Activated CD4-positive, alpha-beta memory T cell treated with anti-CD3 and anti-CD28 coated beads, Interleukin-2, amount 10 ng/mL, durations not matched to agents 7 days and 5 days (primary cell): Measurements from ENCODE around the gene ACOT13. TPM values are rescaled to one million over a fixed set of nuclear protein-coding genes. Genes with fewer than 3 reads are reported as not detected.
A peak's percentile ranks its signal among the peaks of the same experiment; 100 is the strongest.
"Not testable (repeated sequence)": the region's sequence is repeated elsewhere in the genome, so short reads cannot be mapped to it uniquely, and the experiment has no call there.

Source experiments
- CTCF ChIA-PET: fragments of 350-600 bp; sonication (Branson Sonifier 250); formaldehyde crosslinking; loops from one replicate; lab custom pipeline; 2021; ENCODE audit warnings: antibody characterized with exemption, inconsistent platforms; lab: Charles Lee
- POLR2A ChIA-PET: fragments of 350-600 bp; sonication (Branson Sonifier 250); formaldehyde crosslinking; loops from one replicate; lab custom pipeline; 2021; ENCODE audit warnings: antibody characterized with exemption; lab: Charles Lee
- DNase-seq: peaks from one replicate; pipeline ENCODE4 v3.0.0-alpha.2; 2020
- H3K27ac Mint-ChIP-seq: one replicate; pipeline ENCODE4 v1.8.0; 2021; ENCODE audit warnings: mild to moderate bottlenecking, mixed read lengths
- H3K27me3 Mint-ChIP-seq: one replicate; pipeline ENCODE4 v1.8.0; 2021; ENCODE audit warnings: mixed read lengths
- H3K36me3 Mint-ChIP-seq: one replicate; pipeline ENCODE4 v1.8.0; 2021; ENCODE audit warnings: low read depth, mixed read lengths
- H3K4me1 Mint-ChIP-seq: one replicate; pipeline ENCODE4 v1.8.0; 2021; ENCODE audit warnings: mixed read lengths
- H3K4me3 Mint-ChIP-seq: one replicate; pipeline ENCODE4 v1.8.0; 2021; ENCODE audit warnings: mild to moderate bottlenecking, mixed read lengths
- H3K9me3 Mint-ChIP-seq: one replicate; pipeline ENCODE4 v1.8.0; 2021; ENCODE audit warnings: mixed read lengths
- total RNA-seq, 2 experiments: library from RNA; stranded (reverse); gene quantifications; one replicate each; pipeline ENCODE4 v1.2.3, GENCODE V29; 2021

The ACOT13 gene
- total RNA-seq, result 10 to 100 TPM; 19.9 to 21.1 TPM

DNA sequence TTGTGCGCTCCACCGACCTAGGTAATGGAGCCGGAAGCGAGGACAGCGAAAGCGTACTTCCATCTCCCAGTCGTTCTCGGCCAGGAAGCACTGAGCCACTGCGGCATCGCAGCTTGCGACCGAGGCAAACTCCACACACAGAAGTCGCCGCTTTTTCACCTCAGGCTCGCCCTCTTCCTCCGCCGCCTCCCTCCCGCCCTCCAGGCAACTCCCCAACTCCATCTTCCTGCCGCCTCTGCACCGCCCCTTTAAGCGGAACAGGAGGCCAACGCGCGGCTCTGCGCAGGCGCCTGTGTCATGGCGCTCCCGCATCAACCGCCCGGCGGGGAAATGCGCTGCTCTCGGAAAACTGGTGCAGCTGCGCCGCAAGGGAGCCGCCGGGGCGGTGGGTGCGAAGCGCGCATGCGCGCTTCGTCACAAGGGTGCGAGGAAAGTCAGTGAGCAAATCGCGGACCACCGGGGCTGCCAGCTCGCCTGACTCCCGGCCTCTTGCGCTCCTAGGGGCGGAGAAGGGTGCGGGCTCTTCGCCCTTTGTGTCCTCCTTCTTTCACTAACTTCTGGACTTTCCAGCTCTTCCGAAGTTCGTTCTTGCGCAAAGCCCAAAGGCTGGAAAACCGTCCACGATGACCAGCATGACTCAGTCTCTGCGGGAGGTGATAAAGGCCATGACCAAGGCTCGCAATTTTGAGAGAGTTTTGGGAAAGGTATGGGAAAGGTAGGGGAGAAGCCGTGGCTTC lies at the start of gene ACOT13, which contains the start of gene TDP2:
ACOT13 (plus strand) TSS at position 437 of the 737 bp plus-strand sequence; CDS start at position 624, 187 bp downstream.
TDP2 (minus strand) TSS at position 259 of the 737 bp plus-strand sequence; CDS start at position 222, 37 bp downstream.
- peak; percentile 96 for DNase-seq
- peaks cover 48% of the 10 kb centered on the region for H3K4me1 Mint-ChIP-seq
- peak within 1 kb of the TSS; percentile 88 for H3K4me3 Mint-ChIP-seq
- ChIA-PET CTCF (interaction anchor here (1.0 to 2.3 kb wide), 6 partner anchors 15 to 119 kb away, joined by 3 to 9 read pairs (median 4); partner anchors contain the start of genes C6orf62 and KIAA0319), POLR2A (interaction anchor here (0.7 to 4.0 kb wide), 14 partner anchors 9 to 472 kb away, joined by 3 to 34 read pairs (median 6); partner anchors contain the start of genes ALDH5A1, C6orf62, GMNN and KIAA0319)
- H3K9me3 Mint-ChIP-seq, result peaks cover 17% of the 10 kb centered on the region
- H3K27me3 Mint-ChIP-seq, result no peaks in the 10 kb centered on the region
- peaks cover 70% of the 10 kb centered on the region for H3K36me3 Mint-ChIP-seq
- peak within 1 kb of the TSS; percentile 92 for H3K27ac Mint-ChIP-seq

DNA sequence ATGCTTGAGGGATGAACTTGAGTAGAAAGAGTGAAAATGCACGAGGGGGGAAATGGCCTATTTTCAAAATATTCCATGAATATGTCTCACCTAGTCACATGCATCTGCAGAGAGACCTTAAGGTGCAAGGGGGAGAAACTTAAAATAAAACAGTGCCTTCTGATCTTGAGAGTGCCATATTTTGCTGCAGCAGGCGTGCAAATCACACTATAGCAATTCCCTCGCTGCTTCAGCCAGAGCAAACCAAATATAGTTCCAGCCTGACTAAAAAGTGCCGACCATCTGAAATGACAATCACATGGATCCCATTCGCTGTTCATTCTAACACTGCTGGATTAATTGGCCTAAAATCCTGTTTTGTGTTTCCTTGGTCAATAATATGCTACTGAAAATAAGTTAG lies 47.2 kb upstream of the ACOT13 start:
- POLR2A ChIA-PET, result no interaction called here
- H3K4me1 Mint-ChIP-seq, result no peaks in the 10 kb centered on the region
- CTCF ChIA-PET, result interaction anchor here (1.4 kb wide), 1 partner anchor 39 kb away, joined by 5 read pairs; no protein-coding TSS in a partner anchor
- peaks cover 1% of the 10 kb centered on the region for H3K27me3 Mint-ChIP-seq
- H3K9me3 Mint-ChIP-seq, result no peaks in the 10 kb centered on the region
- H3K4me3 Mint-ChIP-seq, result no peak overlapping the region
- no peak for DNase-seq
- no peak overlapping the region for H3K27ac Mint-ChIP-seq
- no peaks in the 10 kb centered on the region for H3K36me3 Mint-ChIP-seq

DNA sequence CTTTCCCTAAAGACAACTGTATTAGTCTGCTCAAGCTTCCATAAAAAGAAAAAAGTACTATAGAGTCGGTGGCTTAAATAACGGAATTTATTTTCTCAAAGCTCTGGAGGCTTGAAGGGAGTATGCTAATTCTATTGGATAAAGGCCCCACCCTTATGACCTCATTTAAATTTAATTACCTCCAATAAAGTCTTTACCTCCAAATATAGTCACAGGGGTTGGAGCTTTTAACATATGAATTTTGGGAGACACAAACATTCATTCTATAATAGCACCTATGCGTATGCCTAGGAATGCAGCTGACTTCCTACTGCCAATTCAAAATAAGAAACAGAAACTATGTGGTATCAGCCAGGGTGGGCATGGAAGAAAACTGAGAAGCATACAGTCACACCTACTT lies 46.2 kb upstream of the ACOT13 start:
- Mint-ChIP-seq H3K27ac (no peak overlapping the region), H3K27me3 (peaks cover 2% of the 10 kb centered on the region), H3K36me3 (no peaks in the 10 kb centered on the region), H3K4me1 (no peaks in the 10 kb centered on the region), H3K9me3 (no peaks in the 10 kb centered on the region), H3K4me3 (no peak overlapping the region)
- no peak for DNase-seq
- POLR2A ChIA-PET, result no interaction called here
- CTCF ChIA-PET, result interaction anchor here (0.8 to 1.4 kb wide), 3 partner anchors 19 to 40 kb away, joined by 3 to 5 read pairs (median 3); no protein-coding TSS in a partner anchor

DNA sequence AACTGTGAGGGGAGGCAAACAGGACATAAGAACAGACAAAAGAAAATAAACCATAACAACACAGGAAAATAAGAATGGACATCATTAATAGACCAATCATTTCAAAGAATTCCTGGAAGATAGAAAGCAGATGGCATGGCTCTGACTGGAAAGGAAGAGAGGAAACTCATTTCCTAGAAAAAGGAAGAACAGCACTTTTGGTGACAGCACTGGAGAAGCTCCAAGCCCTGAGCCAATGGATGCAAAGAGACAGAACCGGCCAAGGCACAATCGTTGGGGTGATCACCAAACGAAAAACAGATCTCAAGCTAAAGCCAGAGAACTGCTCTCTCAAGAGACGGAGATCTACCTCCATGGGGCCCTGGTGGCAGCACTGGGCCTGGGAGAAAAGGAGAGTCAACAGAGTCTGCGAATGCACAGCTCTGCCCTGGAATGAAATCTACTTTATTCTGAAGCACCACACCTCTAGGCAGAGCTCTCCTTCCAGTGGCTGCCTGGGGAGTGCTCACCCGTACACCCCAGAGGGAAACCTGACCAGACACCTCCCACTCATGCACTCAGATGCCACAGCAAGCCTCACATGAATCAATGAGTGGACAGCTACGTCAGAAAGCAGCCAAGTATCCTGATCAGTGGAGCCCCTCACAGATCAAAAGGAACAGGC lies 45.1 kb upstream of the ACOT13 start:
- Mint-ChIP-seq H3K9me3 (no peaks in the 10 kb centered on the region), H3K27me3 (peaks cover 7% of the 10 kb centered on the region), H3K27ac (no peak overlapping the region), H3K4me1 (no peaks in the 10 kb centered on the region), H3K36me3 (no peaks in the 10 kb centered on the region), H3K4me3 (no peak overlapping the region)
- DNase-seq, result no peak
- ChIA-PET CTCF (interaction anchor here (1.4 kb wide), 1 partner anchor 20 kb away, joined by 3 read pairs; no protein-coding TSS in a partner anchor), POLR2A (no interaction called here)

DNA sequence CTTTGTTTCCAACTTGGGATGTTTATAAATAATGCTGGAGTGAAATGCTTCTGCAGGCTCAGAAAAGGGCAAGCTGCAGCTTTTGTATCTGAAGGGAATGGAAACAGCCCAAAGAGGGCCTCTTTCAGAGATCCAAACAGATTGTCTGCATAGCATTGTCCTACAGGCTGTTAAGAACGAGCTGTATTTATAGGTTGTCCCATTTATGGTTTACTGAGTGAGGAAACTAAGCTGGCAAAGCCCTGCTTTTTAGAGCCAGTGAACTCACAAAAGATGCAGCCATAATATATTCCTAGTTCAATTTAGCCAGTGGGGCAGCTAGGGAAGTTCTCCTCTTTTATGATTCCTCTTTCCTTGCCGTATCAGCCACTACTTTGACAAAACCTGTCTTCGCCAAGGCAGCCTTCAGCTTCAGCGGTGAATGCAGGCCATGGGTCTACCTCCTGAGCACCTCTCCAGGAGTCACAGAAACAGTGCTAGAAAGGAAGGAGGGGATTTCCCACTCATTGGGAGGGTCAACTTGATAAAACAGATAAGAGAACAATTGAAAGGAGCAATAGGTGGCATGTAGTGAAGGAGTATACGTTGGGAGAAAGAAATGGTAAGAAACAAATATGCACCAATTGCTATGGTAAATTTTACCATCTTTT lies 35.9 kb upstream of the ACOT13 start:
- Mint-ChIP-seq H3K27ac (no peak overlapping the region), H3K27me3 (peaks cover 21% of the 10 kb centered on the region), H3K4me3 (no peak overlapping the region), H3K9me3 (no peaks in the 10 kb centered on the region), H3K4me1 (no peaks in the 10 kb centered on the region), H3K36me3 (no peaks in the 10 kb centered on the region)
- no peak for DNase-seq
- CTCF ChIA-PET, result no interaction called here
- POLR2A ChIA-PET, result no interaction called here

DNA sequence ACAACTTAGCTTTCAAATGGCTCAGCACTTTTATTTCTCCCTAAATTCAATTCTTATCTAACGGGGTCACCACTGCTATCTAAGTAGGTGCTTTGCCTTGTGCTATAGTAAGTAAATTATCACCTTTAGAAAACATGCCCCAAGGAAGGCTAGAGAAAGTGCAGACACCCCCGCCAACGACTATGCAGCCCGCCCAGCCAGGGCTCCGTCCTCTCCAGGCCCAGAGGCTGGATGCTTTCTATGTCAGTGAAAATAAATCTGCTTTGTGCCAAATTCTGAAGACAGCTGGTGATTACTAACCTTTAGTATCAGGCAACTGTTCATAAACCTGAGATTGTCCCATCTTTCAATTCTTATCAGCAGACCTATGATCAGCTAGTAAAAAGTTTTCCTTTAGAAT lies 35.2 kb upstream of the ACOT13 start:
- ChIA-PET POLR2A (no interaction called here), CTCF (interaction anchor here (1.0 kb wide), 1 partner anchor 48 kb away, joined by 5 read pairs; no protein-coding TSS in a partner anchor)
- no peak for DNase-seq
- Mint-ChIP-seq H3K4me1 (no peaks in the 10 kb centered on the region), H3K27ac (no peak overlapping the region), H3K36me3 (no peaks in the 10 kb centered on the region), H3K4me3 (no peak overlapping the region), H3K9me3 (no peaks in the 10 kb centered on the region), H3K27me3 (peaks cover 21% of the 10 kb centered on the region)

DNA sequence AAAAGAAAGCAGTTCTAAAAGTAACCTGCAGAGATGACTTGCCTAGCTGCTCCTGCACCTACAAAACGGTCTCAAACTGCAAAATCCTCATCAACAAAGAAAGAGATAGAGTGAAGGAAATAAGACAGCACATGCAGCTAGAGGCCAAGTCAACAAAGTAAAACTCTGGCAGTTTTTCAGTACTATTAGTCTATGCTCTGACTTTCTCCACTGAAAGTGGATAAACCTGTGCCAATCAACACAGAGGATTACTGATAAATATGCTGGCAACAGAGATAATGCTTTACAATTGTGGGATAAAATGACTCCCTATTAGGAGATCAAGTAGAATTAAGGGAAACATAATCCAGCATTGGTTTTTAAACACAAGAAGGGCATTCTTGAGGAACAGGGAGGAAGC lies 34.3 kb upstream of the ACOT13 start:
- H3K4me3 Mint-ChIP-seq, result no peak overlapping the region
- H3K9me3 Mint-ChIP-seq, result no peaks in the 10 kb centered on the region
- H3K36me3 Mint-ChIP-seq, result no peaks in the 10 kb centered on the region
- no peak overlapping the region for H3K27ac Mint-ChIP-seq
- ChIA-PET CTCF (interaction anchor here (1.0 kb wide), 1 partner anchor 49 kb away, joined by 5 read pairs; no protein-coding TSS in a partner anchor), POLR2A (no interaction called here)
- no peak for DNase-seq
- H3K27me3 Mint-ChIP-seq, result peaks cover 22% of the 10 kb centered on the region
- H3K4me1 Mint-ChIP-seq, result no peaks in the 10 kb centered on the region

DNA sequence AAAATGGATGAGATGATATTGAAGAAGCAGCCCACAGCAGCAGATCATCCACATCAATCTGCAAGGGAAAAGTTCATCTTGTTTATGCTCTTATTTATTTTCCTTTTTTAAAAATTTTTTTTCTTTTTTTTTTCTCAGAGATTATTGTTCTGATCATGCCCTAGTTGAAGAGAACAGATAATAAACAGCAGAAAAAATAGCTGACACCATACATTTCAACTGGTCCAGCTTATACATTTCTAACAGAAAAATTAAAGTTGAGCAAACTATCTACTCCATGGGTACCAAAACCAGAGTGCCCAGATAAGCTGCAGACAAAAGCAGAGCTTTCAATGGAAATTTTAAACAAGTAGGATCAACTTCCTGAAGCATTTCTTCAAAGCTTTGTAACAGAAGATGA lies 30.2 kb upstream of the ACOT13 start:
- no peaks in the 10 kb centered on the region for H3K36me3 Mint-ChIP-seq
- ChIA-PET POLR2A (no interaction called here), CTCF (no interaction called here)
- no peak for DNase-seq
- H3K27me3 Mint-ChIP-seq, result peaks cover 36% of the 10 kb centered on the region
- no peak overlapping the region for H3K27ac Mint-ChIP-seq
- H3K4me1 Mint-ChIP-seq, result no peaks in the 10 kb centered on the region
- no peak overlapping the region for H3K4me3 Mint-ChIP-seq
- peaks cover 2% of the 10 kb centered on the region for H3K9me3 Mint-ChIP-seq

DNA sequence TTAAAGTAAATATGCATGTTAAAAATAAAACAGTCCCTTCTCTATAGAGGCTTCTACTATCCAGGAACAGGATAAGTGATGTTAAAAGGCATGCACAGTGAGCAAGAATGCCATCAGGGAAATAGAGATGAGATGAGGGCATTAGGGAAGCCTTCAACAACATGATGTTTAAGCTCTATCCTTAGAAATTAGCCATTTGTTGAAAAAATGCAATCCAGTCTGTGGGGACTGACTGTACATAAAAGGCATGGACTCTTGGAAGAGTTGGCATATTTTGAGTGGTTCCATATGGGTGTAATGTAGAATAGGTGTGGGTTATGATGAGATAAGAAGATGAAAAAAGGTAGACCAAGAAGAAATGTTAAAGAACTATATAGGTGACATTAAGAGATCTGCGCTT lies 26.7 kb upstream of the ACOT13 start:
- Mint-ChIP-seq H3K27ac (no peak overlapping the region), H3K4me1 (peaks cover 4% of the 10 kb centered on the region), H3K36me3 (no peaks in the 10 kb centered on the region), H3K27me3 (peaks cover 40% of the 10 kb centered on the region), H3K4me3 (no peak overlapping the region), H3K9me3 (peaks cover 2% of the 10 kb centered on the region)
- ChIA-PET CTCF (interaction anchor here (1.5 kb wide), 1 partner anchor 14 kb away, joined by 3 read pairs; no protein-coding TSS in a partner anchor), POLR2A (no interaction called here)
- no peak for DNase-seq

DNA sequence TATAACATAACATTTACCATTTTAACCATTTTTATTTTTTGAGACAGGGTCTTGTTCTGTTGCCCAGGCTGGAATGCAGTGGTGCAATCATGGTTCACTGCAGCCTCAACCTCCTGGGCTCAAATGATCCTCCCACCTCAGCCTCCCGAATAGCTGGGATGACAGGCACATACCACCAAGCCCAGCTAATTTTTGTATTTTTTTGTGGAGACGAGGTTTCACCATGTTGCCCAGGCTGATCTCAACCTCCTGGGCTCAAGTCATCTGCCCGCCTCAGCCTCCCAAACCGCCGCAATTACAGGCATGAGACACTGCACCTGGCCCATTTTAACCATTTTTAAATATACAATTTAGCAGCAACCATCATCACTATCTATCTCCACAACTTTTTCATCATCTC lies 26.2 kb upstream of the ACOT13 start:
- H3K4me1 Mint-ChIP-seq, POLR2A ChIA-PET, H3K27ac Mint-ChIP-seq, H3K9me3 Mint-ChIP-seq, H3K4me3 Mint-ChIP-seq, DNase-seq, H3K36me3 Mint-ChIP-seq: not testable (repeated sequence)
- CTCF ChIA-PET, result interaction anchor here (1.5 kb wide), 1 partner anchor 14 kb away, joined by 3 read pairs; no protein-coding TSS in a partner anchor
- H3K27me3 Mint-ChIP-seq, result peaks cover 45% of the 10 kb centered on the region

DNA sequence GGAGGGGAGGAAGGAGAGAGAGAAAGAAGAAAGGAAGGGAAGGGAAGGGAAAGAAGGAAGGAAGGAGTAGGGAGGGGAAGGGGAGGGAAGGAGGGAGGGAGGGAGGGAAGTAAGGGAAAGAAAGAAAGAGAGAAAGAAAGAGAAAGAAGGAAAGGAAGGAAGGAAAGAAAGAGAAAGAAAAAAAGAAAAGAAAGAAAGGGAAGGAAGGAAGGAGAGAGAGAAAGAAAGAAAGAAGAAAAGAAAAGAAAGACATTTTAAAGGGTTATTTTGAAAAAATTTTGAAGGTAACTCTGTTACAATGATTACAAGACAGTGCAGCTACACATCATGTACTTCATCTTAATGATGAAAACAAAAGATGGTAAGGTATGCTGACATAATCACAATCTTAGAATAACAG lies 24.8 kb upstream of the ACOT13 start:
- Mint-ChIP-seq H3K4me3 (no peak overlapping the region), H3K27me3 (peaks cover 39% of the 10 kb centered on the region), H3K9me3 (peaks cover 2% of the 10 kb centered on the region), H3K36me3 (no peaks in the 10 kb centered on the region), H3K27ac (no peak overlapping the region), H3K4me1 (peaks cover 17% of the 10 kb centered on the region)
- POLR2A ChIA-PET, result no interaction called here
- CTCF ChIA-PET, result no interaction called here
- no peak for DNase-seq

DNA sequence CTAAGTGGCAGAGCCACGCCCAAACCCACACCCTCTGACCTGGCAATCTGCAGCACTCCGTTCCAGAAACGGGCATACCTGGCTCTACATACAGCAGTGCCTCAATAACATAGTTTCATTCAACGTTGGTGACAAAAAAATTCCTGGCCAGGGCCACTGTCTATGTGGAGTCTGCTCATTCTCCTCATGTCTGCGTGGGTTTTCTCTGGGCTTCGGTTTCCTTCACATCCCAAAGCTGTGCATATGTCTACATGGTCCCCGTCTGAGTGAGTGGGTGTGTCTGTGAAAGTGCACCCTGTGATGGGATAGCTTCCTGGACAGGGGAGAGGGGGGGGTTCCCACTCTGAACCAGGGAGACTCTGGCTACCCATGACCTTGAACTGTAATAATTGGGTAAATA lies 23.0 kb upstream of the ACOT13 start:
- peaks cover 2% of the 10 kb centered on the region for H3K9me3 Mint-ChIP-seq
- ChIA-PET CTCF (interaction anchor here (1.4 kb wide), 1 partner anchor 60 kb away, joined by 3 read pairs; no protein-coding TSS in a partner anchor), POLR2A (interaction anchor here (0.5 kb wide), 1 partner anchor 350 kb away, joined by 4 read pairs; no protein-coding TSS in a partner anchor)
- H3K4me3 Mint-ChIP-seq, result no peak overlapping the region
- no peak for DNase-seq
- H3K4me1 Mint-ChIP-seq, result peaks cover 17% of the 10 kb centered on the region
- no peaks in the 10 kb centered on the region for H3K36me3 Mint-ChIP-seq
- H3K27ac Mint-ChIP-seq, result no peak overlapping the region
- peaks cover 36% of the 10 kb centered on the region for H3K27me3 Mint-ChIP-seq
